Kidney (tissue), 14 donors: ENCODE results near the gene PTPRJ. TPM values are rescaled to one million over a fixed set of nuclear protein-coding genes. Genes with fewer than 3 reads are reported as not detected.

Experiments used
- DNase-seq, 5 donors: peaks; one replicate each; pipeline ENCODE4 v3.0.0-alpha.2; 2013 to 2020
- FAIRE-seq: peaks from 2 replicates; lab custom pipeline; 2012; peaks lifted over from hg19 to GRCh38; lab: Jason Lieb, UNC
- H3K27ac ChIP-seq, 2 donors: one replicate each; pipeline ENCODE4 v1.7.0; 2013; ENCODE audit warnings: low read depth in 2 of 2, low read length in 2 of 2, inconsistent platforms in 1 of 2
- H3K27me3 ChIP-seq: one replicate; pipeline ENCODE4 v1.7.1; 2013; ENCODE audit warnings: low read length, inconsistent platforms; ENCODE audit not compliant: control insufficient read depth, insufficient read depth
- H3K36me3 ChIP-seq, 3 donors: one replicate each; pipeline versions ENCODE4 v1.7.0 to v1.7.1; 2013; ENCODE audit warnings: low read length in 3 of 3, control low read depth in 1 of 3, inconsistent platforms in 1 of 3; ENCODE audit not compliant: insufficient read depth in 3 of 3, control insufficient read depth in 2 of 3
- H3K4me1 ChIP-seq, 3 donors: one replicate each; pipeline versions ENCODE4 v1.7.0 to v1.7.1; 2013; ENCODE audit warnings: low read length in 3 of 3, inconsistent platforms in 1 of 3, low read depth in 1 of 3; ENCODE audit not compliant: control insufficient read depth in 2 of 3, insufficient read depth in 2 of 3
- H3K4me3 ChIP-seq, 3 donors: one replicate each; pipeline versions ENCODE4 v1.7.0 to v1.8.1; 2013; ENCODE audit warnings: low read length in 3 of 3, control low read depth in 1 of 3, inconsistent platforms in 1 of 3
- H3K9ac ChIP-seq, 3 donors: one replicate each; pipeline versions ENCODE4 v1.7.0 to v1.7.1; 2013; ENCODE audit warnings: low read length in 3 of 3, control low read depth in 1 of 3, inconsistent platforms in 1 of 3
- H3K9me3 ChIP-seq, 3 donors: one replicate each; pipeline versions ENCODE4 v1.7.0 to v1.7.1; 2013; ENCODE audit warnings: low read length in 3 of 3, control low read depth in 1 of 3, inconsistent platforms in 1 of 3; ENCODE audit not compliant: control insufficient read depth in 2 of 3, insufficient read depth in 1 of 3
- intact Hi-C: fragments of 100-400 bp; cut with DNase I; formaldehyde crosslinking; loops from one replicate; pipeline ENCODE4 v1.11.1; 2022
- polyA plus RNA-seq: library from polyadenylated mRNA; stranded (reverse); fragments of 350-450 nt; fragmentation: Illumina TruSeq; extraction: RNeasy Lipid Tissue Mini Kit (QIAGEN cat#74804); gene quantifications from one replicate; pipeline ENCODE4 v1.2.3, GENCODE V29; 2014; ENCODE audit warnings: low read depth, low replicate concordance; ENCODE audit not compliant: insufficient read depth
- total RNA-seq: library from RNA; stranded (reverse); fragmentation: NEBNext Ultra II Directional; extraction: Animal tissue kit (Norgen Biotek cat#: 25700); gene quantifications from one replicate; pipeline ENCODE4 v1.2.1, GENCODE V29; 2021
- TF ChIP-seq, protein P1 (sequence below): IDR thresholded peaks from 3 replicates; pipeline ENCODE4 v1.5.1; 2012; ENCODE audit warnings: mild to moderate bottlenecking, moderate library complexity, borderline replicate concordance; ENCODE audit not compliant: insufficient read depth; ENCODE audit errors: extremely low read depth
- donor health status: control.
- donor health status: control.
- donor health status: control.
- donor health status: control.
- donor health status: control.
- donor health status: DM: yes; HTN: yes; CAD: no.
- donor health status: Normal renal cell carcinoma (clear cell type).

Gene PTPRJ
- total and polyA plus RNA-seq, 2 donors from 2014 or later, result 9.2 to 80.5 TPM

DNA sequence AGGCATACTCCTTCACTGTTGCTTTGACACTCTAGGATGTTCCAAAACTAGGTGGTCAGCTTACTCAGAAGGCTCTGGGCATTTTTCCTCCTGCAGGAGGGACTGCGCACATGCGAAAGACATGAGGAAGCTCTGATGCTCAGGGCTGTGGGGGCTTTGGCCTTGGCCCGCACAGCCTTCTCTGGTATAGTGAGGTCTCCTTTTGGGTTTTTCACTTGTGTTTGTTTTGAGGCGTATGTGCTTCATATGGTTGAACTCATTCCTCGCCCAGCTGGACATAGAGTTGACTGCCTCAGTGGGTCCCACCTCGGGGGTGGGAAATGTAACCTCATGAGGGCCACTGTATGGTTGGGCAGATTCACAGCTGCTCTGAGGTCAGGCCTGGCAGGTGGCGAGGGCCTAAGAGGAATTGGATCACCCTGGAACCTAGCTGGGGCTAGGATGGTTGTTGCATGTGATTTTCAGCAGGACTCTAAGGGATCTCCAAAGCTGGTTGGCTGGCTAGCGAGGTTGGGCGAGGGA is 63.7 kb downstream of the PTPRJ start:
- TF ChIP-seq, protein P1, sequence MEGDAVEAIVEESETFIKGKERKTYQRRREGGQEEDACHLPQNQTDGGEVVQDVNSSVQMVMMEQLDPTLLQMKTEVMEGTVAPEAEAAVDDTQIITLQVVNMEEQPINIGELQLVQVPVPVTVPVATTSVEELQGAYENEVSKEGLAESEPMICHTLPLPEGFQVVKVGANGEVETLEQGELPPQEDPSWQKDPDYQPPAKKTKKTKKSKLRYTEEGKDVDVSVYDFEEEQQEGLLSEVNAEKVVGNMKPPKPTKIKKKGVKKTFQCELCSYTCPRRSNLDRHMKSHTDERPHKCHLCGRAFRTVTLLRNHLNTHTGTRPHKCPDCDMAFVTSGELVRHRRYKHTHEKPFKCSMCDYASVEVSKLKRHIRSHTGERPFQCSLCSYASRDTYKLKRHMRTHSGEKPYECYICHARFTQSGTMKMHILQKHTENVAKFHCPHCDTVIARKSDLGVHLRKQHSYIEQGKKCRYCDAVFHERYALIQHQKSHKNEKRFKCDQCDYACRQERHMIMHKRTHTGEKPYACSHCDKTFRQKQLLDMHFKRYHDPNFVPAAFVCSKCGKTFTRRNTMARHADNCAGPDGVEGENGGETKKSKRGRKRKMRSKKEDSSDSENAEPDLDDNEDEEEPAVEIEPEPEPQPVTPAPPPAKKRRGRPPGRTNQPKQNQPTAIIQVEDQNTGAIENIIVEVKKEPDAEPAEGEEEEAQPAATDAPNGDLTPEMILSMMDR, result no peak
- DNase-seq, result no peak
- no peak overlapping the region for H3K4me3 ChIP-seq
- H3K27me3 ChIP-seq, result no peaks in the 10 kb centered on the region
- no peak for FAIRE-seq
- H3K36me3 ChIP-seq, result no peaks in the 10 kb centered on the region
- peak overlapping the region in 1 of 2 donors; percentile 6 for H3K27ac ChIP-seq
- H3K4me1 ChIP-seq, result peaks cover 0 to 20% (median 15%) of the 10 kb centered on the region in 3 donors
- no peak overlapping the region for H3K9ac ChIP-seq
- H3K9me3 ChIP-seq, result no peaks in the 10 kb centered on the region
- intact Hi-C loops, result no loop called here

DNA sequence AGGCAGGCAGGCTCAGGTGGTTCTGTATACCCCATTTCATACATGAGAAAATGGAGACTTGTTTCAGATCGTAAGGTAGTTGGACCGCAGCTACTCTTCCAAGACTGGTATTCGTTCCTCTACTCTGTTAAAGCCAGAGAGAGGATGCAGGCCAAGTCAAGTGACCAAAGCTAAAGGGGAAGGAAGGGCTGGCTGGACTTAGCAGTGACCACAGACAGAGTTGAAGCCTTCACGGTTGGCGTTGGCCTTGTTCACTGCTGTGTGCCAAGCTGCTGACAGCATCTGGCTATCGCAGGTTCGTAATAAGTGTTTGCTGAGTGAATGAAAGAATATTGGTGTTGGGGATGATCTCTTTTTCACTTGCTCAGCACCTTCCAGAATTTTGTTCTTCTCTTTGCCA is 64.2 kb downstream of the PTPRJ start:
- DNase-seq (peak in 1 of 5 donors; percentile 31), FAIRE-seq (no peak)
- H3K36me3 ChIP-seq, result no peaks in the 10 kb centered on the region
- TF ChIP-seq, protein P1, result no peak
- H3K9me3 ChIP-seq, result no peaks in the 10 kb centered on the region
- H3K9ac ChIP-seq, result no peak overlapping the region
- H3K4me1 ChIP-seq, result peaks cover 0 to 20% (median 15%) of the 10 kb centered on the region in 3 donors
- intact Hi-C loops, result no loop called here
- H3K4me3 ChIP-seq, result no peak overlapping the region
- H3K27me3 ChIP-seq, result no peaks in the 10 kb centered on the region
- H3K27ac ChIP-seq, result no peak overlapping the region

DNA sequence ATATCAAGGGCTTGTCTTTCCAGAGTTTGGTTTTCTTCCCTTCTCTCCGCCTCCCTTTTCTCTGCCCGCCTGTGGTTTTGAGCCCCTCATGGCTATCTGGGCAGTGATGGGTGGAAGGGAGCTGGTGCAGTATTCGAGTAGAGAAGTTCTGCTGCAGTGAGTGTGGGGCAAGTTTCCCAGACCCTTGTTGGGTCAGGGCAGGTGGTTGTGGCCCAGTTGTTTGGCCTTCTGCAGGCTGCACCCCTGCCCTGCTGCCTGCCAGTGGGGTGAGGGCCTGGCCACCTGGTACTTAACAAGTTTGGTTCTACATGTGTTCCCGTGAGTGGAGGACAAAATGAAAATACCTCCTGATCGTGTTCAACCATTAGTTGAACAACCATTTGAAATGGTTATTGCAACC is 65.2 kb downstream of the PTPRJ start:
- Histone ChIP-seq H3K9me3 (no peaks in the 10 kb centered on the region), H3K4me3 (no peak overlapping the region), H3K36me3 (no peaks in the 10 kb centered on the region), H3K9ac (no peak overlapping the region), H3K27me3 (no peaks in the 10 kb centered on the region), H3K4me1 (peaks cover 0 to 20% (median 15%) of the 10 kb centered on the region in 3 donors), H3K27ac (no peak overlapping the region)
- TF ChIP-seq, protein P1, result no peak
- FAIRE-seq (no peak), DNase-seq (peak in 1 of 5 donors; percentile 25)
- intact Hi-C loops, result no loop called here

DNA sequence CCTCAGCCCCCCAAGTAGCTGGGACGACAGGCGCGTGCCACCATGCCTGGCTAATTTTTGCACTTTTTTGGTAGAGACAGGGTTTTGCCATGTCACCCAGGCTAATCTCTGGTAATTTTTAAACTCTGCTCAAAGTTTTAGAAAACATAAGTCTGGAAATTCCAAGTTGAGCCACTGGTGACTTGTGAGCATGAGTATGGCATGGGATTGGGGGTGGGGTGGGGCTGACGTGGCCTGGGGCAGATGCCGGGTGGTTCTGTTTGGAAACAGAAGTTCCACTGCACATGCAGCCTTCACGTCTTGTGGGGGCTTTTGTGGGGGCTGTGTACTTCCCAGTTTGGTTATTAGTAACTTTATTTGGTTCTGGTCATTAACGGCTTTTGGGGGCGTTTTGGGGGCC is 67.3 kb downstream of the PTPRJ start:
- Histone ChIP-seq H3K4me3 (no peak overlapping the region), H3K4me1 (peaks cover 0 to 29% (median 24%) of the 10 kb centered on the region in 3 donors), H3K9ac (no peak overlapping the region), H3K36me3 (no peaks in the 10 kb centered on the region), H3K27ac (peak overlapping the region; percentile 2 to 60), H3K27me3 (no peaks in the 10 kb centered on the region), H3K9me3 (no peaks in the 10 kb centered on the region)
- intact Hi-C loops, result no loop called here
- no peak for FAIRE-seq
- TF ChIP-seq, protein P1, result no peak
- DNase-seq, result peak in 1 of 5 donors; percentile 55
